Esophagus (tissue), 2 donors: ENCODE measurements around the gene TMEM92. TPM values are rescaled to one million over a fixed set of nuclear protein-coding genes. Genes with fewer than 3 reads are reported as not detected.

Source experiments
- H3K27ac ChIP-seq, 2 donors: one replicate each; pipeline ENCODE4 v1.5.1; 2013; ENCODE audit warnings: low read depth in 2 of 2, mild to moderate bottlenecking in 2 of 2, inconsistent platforms in 1 of 2, low read length in 1 of 2, moderate library complexity in 1 of 2
- H3K27me3 ChIP-seq, 2 donors: one replicate each; pipeline ENCODE4 v1.6.1; 2013; ENCODE audit warnings: low read length in 2 of 2, control low read depth in 1 of 2, mild to moderate bottlenecking in 1 of 2; ENCODE audit not compliant: insufficient read depth in 2 of 2, control insufficient read depth in 1 of 2
- H3K36me3 ChIP-seq, 2 donors: one replicate each; pipeline ENCODE4 v1.6.1; 2013; ENCODE audit warnings: low read length in 1 of 2; ENCODE audit not compliant: control insufficient read depth in 2 of 2, insufficient read depth in 2 of 2
- H3K4me1 ChIP-seq, 2 donors: one replicate each; pipeline ENCODE4 v1.6.1; 2013; ENCODE audit warnings: low read length in 1 of 2; ENCODE audit not compliant: control insufficient read depth in 2 of 2, insufficient read depth in 2 of 2
- H3K4me3 ChIP-seq, 2 donors: one replicate each; pipeline ENCODE4 v1.5.1; 2013; ENCODE audit warnings: low read length in 2 of 2, mild to moderate bottlenecking in 2 of 2, low read depth in 1 of 2, moderate library complexity in 1 of 2
- H3K9me3 ChIP-seq, 2 donors: one replicate each; pipeline ENCODE4 v1.6.1; 2013; ENCODE audit warnings: mild to moderate bottlenecking in 2 of 2, low read depth in 1 of 2, low read length in 1 of 2, moderate library complexity in 1 of 2; ENCODE audit not compliant: control insufficient read depth in 2 of 2, insufficient read depth in 1 of 2
- WGBS, 2 donors: extraction: QIAGEN DNeasy Blood & Tissue Kit; methylation state at CpG; one replicate each; pipeline ENCODE4 v1.1.7; 2013; 5-methylcytosine and 5-hydroxymethylcytosine counted together
- polyA plus RNA-seq, 2 donors: library from polyadenylated mRNA; stranded (reverse); fragments of 200-250 nt; gene quantifications; one replicate each; pipeline ENCODE4 v1.2.3, GENCODE V29; 2013
- donor health status: healthy with polysubstance abuse.
- donor health status: Bipolar disorder and iron deficiency.

Gene TMEM92
- polyA plus RNA-seq, 2 donors = 0.08 to 0.27 TPM

DNA sequence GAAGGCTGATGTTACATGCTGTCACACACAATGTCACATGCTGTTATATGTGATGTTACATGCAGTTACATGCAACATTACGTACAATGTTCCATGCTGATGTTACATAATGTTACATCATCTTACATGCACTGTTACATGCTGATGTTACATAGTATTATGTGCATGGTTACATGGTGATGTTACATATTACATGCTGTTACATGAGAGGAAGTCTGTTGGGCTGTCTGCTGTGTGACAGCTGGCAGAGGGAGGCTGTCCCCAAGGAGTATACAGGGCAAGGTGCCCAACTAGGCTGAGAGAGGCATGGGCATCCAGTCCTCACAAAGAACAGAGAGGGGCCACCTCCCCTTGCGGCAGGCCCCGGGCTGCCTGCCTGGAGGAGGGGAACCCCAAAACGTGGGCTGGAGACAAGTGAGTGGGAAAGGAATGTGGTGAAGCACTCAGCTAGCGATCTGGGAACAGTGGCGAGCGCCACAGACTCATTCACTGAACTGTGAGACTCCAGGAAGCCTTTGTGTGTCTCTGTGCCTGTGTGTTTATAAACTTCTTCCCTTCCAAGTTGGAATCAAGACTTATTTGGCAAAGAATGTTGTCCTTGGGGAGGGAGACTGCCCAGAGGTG lies 30.6 kb downstream of the TMEM92 start:
- H3K4me3 ChIP-seq = no peak overlapping the region
- no peaks in the 10 kb centered on the region for H3K9me3 ChIP-seq
- peaks cover 0 to 3% of the 10 kb centered on the region in 2 donors for H3K4me1 ChIP-seq
- peak overlapping the region in 1 of 2 donors; percentile 47 for H3K27ac ChIP-seq
- 33 to 36% methylated on average over 7 of the region's 7 CpGs for WGBS, 2 donors
- H3K36me3 ChIP-seq = no peaks in the 10 kb centered on the region
- no peaks in the 10 kb centered on the region for H3K27me3 ChIP-seq

DNA sequence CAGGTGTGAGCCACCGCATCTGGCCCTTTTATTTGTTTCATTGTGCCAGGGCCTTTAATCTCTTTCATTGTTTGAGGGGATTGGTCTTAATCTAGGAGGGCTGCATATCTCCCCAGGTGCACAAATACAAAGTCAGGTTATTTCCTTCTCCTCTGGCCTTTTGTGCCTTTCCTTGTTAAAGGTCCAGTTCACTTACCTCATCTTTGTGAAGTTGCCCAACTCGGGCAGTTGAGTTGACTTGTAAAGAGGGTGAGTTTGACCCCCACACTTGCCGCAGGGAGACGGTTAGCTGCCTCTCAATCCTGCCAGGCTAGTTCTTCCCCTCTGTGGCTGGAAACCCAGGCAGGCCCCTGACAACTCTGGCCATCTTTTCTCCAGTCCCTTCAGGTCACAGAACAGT lies 33.4 kb downstream of the TMEM92 start:
- H3K36me3 ChIP-seq = no peaks in the 10 kb centered on the region
- H3K27me3 ChIP-seq = no peaks in the 10 kb centered on the region
- no peak overlapping the region for H3K4me3 ChIP-seq
- peaks cover 2 to 8% of the 10 kb centered on the region in 2 donors for H3K4me1 ChIP-seq
- H3K9me3 ChIP-seq = no peaks in the 10 kb centered on the region
- H3K27ac ChIP-seq = no peak overlapping the region
- WGBS, 2 donors = 80 to 91% methylated on average over 4 of the region's 4 CpGs

DNA sequence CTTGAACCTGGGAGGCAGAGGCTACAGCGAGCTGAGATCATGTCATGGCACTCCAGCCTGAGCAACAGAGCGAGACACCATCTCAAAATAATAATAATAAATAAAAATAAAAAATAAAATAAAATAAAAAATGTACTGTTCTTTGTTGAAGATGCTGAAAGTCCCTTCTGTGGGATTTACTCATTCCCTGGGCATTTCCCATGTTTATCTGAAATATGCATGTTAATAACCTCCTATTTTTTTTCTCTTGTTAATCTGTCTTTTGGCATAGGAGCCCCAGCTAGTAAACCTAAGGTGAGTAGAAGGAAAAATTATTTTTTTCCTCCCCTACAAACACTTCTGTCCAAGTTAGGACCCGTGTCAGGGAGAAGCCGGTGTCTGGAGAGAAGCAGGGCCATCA lies 34.4 kb downstream of the TMEM92 start:
- Histone ChIP-seq H3K9me3 (no peaks in the 10 kb centered on the region), H3K27me3 (no peaks in the 10 kb centered on the region), H3K4me1 (peaks cover 2 to 8% of the 10 kb centered on the region in 2 donors), H3K36me3 (no peaks in the 10 kb centered on the region), H3K27ac (no peak overlapping the region), H3K4me3 (no peak overlapping the region)
- WGBS, 2 donors = 91 to 92% methylated on average over 4 of the region's 4 CpGs

DNA sequence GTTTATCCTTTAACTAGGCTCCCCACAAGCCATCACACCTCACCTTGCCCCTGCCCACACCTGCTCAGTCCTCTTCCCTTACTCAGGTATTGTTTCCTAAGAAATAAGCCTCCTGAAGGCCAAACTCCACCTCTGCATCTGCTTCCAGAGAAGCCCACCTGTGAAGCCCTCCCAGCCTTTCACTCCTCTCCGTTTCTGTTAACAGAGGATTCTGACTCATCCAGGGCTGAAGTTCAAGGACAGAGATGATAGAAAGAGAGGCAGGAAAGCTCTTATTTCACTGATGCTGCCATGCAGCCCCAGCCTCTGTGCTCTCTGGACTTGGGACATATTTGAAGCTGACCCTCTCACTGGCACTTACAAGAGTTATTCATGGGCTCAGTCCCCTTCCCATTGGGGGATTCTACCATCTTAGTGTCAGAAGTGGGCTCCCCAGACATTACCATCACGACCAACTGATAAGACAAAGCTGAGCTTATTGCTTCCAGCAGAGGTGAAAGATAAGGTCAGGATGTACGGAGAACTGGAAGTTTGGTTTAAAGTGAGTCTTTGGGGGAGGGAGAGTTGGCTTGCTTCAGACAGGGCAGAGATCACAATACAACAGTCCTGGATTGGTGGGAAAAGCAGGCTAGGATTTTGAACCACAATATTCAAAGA lies 36.3 kb downstream of the TMEM92 start:
- Histone ChIP-seq H3K9me3 (no peaks in the 10 kb centered on the region), H3K27me3 (no peaks in the 10 kb centered on the region), H3K4me1 (peaks cover 2 to 10% of the 10 kb centered on the region in 2 donors), H3K36me3 (no peaks in the 10 kb centered on the region), H3K4me3 (no peak overlapping the region), H3K27ac (no peak overlapping the region)
- WGBS, 2 donors = 47 to 58% methylated on average over 3 of the region's 3 CpGs

DNA sequence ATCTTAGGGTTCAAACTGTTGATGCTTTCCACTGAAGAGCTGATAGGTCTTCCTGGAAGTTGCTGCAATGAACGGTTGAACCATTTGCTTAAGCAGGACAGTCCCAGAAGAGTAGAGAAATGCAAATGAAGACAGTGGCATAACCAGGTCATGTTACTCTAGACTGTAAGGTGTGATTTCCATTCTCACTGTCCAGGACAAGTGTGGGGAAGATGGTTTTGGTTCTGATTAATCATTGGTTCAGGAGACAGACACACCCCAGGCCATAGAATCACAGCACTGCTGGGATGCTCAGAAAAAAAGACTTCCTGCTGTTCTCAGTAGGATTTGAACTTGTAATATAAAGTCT lies 36.8 kb downstream of the TMEM92 start:
- Histone ChIP-seq H3K4me1 (peaks cover 2 to 10% of the 10 kb centered on the region in 2 donors), H3K27ac (no peak overlapping the region), H3K9me3 (no peaks in the 10 kb centered on the region), H3K4me3 (no peak overlapping the region), H3K27me3 (no peaks in the 10 kb centered on the region), H3K36me3 (no peaks in the 10 kb centered on the region)
- 47 to 66% methylated on average over 1 of the region's 1 CpG for WGBS, 2 donors

DNA sequence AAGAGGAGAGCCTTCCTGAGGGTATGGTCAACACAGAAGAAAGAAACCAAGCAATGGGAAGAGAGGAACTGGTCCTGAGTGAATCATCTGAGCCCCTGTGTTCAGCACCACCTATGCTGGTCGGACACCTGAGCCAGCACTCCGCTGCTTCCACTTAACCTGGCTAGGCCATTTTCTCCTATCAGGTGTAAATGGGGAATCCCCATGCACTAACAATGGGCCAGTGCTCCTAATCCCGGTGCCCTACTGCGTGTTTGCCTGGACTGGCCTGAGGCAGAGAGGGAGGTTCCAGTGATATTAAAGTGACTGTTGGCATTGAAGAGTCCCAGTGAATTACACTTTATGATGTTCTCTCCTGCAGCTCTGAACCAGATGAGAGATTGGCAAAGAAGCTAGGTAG lies 37.2 kb downstream of the TMEM92 start:
- no peak overlapping the region for H3K27ac ChIP-seq
- 60 to 68% methylated on average over 4 of the region's 4 CpGs for WGBS, 2 donors
- no peaks in the 10 kb centered on the region for H3K27me3 ChIP-seq
- no peaks in the 10 kb centered on the region for H3K36me3 ChIP-seq
- H3K9me3 ChIP-seq = no peaks in the 10 kb centered on the region
- peaks cover 2 to 10% of the 10 kb centered on the region in 2 donors for H3K4me1 ChIP-seq
- no peak overlapping the region for H3K4me3 ChIP-seq

DNA sequence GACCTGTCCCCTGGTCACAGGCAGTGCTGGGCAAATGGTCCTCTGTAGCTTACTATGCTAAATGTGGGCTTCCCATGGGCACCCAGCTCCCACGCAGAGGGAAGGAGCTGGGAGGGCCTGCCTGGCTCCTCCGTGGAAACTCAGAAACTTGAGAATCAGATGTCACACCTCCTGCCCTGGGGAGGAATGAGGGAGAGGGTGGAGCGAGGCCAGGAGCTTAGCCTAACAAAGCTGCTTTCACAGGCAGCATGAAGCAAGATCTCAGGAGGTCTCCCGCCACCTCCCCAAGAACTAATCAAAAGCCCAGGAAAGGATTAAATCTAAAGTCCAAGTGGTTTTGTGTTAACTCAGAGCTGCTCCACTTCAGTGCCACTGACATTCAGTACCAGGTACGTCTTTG lies 38.0 kb downstream of the TMEM92 start:
- 48 to 52% methylated on average over 5 of the region's 5 CpGs for WGBS, 2 donors
- H3K27me3 ChIP-seq = no peaks in the 10 kb centered on the region
- H3K4me1 ChIP-seq = peaks cover 2 to 10% of the 10 kb centered on the region in 2 donors
- no peaks in the 10 kb centered on the region for H3K9me3 ChIP-seq
- no peaks in the 10 kb centered on the region for H3K36me3 ChIP-seq
- H3K27ac ChIP-seq = peak overlapping the region in 1 of 2 donors; percentile 26
- no peak overlapping the region for H3K4me3 ChIP-seq

DNA sequence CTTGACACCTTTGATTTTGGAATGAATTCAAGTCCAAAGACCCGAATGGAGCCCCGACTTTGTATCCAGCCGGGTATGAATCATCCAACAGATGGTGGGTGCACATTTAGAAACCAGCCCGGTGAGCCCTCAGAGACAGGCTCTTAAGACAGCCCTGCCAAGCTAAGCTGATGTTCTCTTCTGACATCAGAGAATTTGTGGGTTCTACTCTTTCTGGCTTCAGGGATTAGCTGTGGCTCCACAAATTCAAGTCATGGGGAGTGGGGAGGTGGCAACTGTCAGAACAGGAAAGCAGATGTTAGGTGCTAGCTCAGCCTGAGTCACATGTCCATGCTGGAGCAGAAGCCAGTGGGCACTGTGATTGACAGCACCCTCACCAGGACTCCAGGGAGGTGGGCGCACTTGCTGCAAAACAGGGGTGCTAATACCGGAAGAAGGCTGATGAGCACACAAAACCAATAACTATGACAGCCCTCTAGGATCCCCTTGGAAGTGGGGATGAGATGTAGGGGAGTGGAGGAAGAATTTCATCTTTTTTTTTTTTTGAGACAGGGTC lies 40.3 kb downstream of the TMEM92 start:
- H3K4me1 ChIP-seq = peaks cover 2 to 15% of the 10 kb centered on the region in 2 donors
- H3K36me3 ChIP-seq = no peaks in the 10 kb centered on the region
- no peaks in the 10 kb centered on the region for H3K27me3 ChIP-seq
- WGBS, 2 donors = 51 to 73% methylated on average over 6 of the region's 6 CpGs
- no peak overlapping the region for H3K4me3 ChIP-seq
- no peak overlapping the region for H3K27ac ChIP-seq
- no peaks in the 10 kb centered on the region for H3K9me3 ChIP-seq

DNA sequence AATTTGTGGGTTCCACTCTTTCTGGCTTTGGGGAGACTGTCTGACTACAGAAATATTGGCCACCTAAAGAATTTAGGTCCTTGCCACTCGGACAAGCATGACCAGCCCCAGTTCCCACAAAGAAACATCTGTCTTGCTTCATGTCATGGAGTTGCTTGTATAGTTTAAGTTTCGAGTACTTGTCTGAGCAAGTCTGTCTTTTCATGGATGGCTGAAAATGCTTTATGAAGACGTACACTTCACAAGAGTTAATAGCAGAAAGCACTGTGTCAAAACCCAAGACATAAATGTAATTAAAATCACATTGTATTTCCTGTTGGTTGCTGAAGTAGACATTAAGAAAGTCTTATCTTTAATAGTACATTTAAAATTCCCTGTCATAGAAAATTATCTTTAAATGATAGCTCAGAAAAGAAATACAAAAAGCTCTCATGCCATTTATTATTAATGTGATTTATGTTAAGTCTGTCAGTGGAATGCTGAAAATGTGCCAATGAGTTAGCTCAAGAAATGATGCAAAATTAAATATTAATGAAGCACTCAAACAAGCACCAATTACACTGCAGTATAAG lies 41.8 kb downstream of the TMEM92 start:
- Histone ChIP-seq H3K9me3 (no peaks in the 10 kb centered on the region), H3K4me3 (no peak overlapping the region), H3K27me3 (no peaks in the 10 kb centered on the region), H3K4me1 (peaks cover 2 to 15% of the 10 kb centered on the region in 2 donors), H3K27ac (peak overlapping the region; percentile 78 to 91), H3K36me3 (no peaks in the 10 kb centered on the region)
- 37 to 49% methylated on average over 3 of the region's 3 CpGs for WGBS, 2 donors
